ENCODE data around the gene PRDM16. TPM values are rescaled to one million over a fixed set of nuclear protein-coding genes. Genes with fewer than 3 reads are reported as not detected.

Gene PRDM16
- total RNA-seq, 1 donor from 2014 or later: 18.3 TPM

GRCh38 chr1:3233031-3233430 is 164.0 kb downstream of the PRDM16 start:
- H3K27me3 Mint-ChIP-seq (ENCODE audit: low read depth): peaks cover 7% of the 10 kb centered on the region
- no peak for TF ChIP-seq CTCF (IDR thresholded peaks at IDR 0.05)
- H3K9me3 Mint-ChIP-seq (ENCODE audit: low read depth): no peaks in the 10 kb centered on the region
- H3K4me3 Mint-ChIP-seq (ENCODE audit: unreplicated experiment): no peak overlapping the region
- H3K27ac Mint-ChIP-seq (ENCODE audit: unreplicated experiment): no peak overlapping the region
- H3K4me1 Mint-ChIP-seq (ENCODE audit: low read depth): no peaks in the 10 kb centered on the region
- H3K36me3 Mint-ChIP-seq (ENCODE audit: low read depth): peaks cover 4% of the 10 kb centered on the region
- DNase-seq (ENCODE audit: low spot score): no peak

DNA sequence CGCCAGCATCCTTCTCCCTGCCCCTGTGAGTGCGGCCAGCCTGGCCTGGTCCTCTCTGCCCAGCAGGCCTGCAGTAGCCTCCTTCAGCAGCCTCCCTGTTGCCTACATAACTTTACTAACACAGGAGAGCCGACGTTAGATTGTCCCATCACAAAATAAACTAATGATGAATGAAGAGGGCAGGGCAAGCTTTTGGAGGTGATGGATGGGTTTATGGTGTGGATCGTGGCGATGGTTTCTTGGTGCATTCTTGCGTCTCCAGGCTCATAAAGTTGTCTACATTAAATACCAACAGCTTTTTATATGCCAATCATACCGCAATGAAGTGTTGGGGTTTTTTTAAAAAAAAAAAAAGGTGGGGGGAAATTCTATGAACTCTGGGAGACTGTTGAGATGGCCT is 164.5 kb downstream of the PRDM16 start:
- Mint-ChIP-seq H3K36me3 (ENCODE audit: low read depth) (peaks cover 4% of the 10 kb centered on the region), H3K27me3 (ENCODE audit: low read depth) (peaks cover 6% of the 10 kb centered on the region), H3K27ac (ENCODE audit: unreplicated experiment) (no peak overlapping the region), H3K4me1 (ENCODE audit: low read depth) (no peaks in the 10 kb centered on the region), H3K4me3 (ENCODE audit: unreplicated experiment) (no peak overlapping the region), H3K9me3 (ENCODE audit: low read depth) (no peaks in the 10 kb centered on the region)
- TF ChIP-seq CTCF (IDR thresholded peaks at IDR 0.05): no peak
- DNase-seq (ENCODE audit: low spot score): no peak

DNA sequence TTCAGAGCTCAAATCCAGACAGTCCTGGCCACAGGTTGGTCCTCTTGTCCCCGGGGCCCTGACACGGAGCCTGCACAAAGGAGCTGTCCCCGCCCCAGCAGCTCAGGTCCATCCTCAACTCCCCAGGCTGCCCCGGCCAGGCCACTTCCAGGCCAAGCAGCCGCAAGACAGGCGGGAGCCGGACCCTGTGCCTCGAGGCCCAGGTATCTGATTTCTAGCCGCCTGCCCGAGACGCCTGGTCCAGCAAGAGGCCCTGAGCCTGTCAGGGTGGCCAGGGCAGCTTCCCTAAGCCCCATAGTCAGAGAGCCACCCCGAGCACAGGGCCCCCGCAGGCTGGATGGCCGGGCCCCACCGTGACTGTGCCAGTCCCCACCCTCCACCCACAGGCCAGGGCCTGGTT is 165.3 kb downstream of the PRDM16 start:
- no peaks in the 10 kb centered on the region for H3K9me3 Mint-ChIP-seq (ENCODE audit: low read depth)
- no peak overlapping the region for H3K4me3 Mint-ChIP-seq (ENCODE audit: unreplicated experiment)
- H3K27me3 Mint-ChIP-seq (ENCODE audit: low read depth): peaks cover 2% of the 10 kb centered on the region
- no peak for DNase-seq (ENCODE audit: low spot score)
- no peak overlapping the region for H3K27ac Mint-ChIP-seq (ENCODE audit: unreplicated experiment)
- no peaks in the 10 kb centered on the region for H3K4me1 Mint-ChIP-seq (ENCODE audit: low read depth)
- TF ChIP-seq CTCF (IDR thresholded peaks at IDR 0.05): no peak
- peaks cover 1% of the 10 kb centered on the region for H3K36me3 Mint-ChIP-seq (ENCODE audit: low read depth)

DNA sequence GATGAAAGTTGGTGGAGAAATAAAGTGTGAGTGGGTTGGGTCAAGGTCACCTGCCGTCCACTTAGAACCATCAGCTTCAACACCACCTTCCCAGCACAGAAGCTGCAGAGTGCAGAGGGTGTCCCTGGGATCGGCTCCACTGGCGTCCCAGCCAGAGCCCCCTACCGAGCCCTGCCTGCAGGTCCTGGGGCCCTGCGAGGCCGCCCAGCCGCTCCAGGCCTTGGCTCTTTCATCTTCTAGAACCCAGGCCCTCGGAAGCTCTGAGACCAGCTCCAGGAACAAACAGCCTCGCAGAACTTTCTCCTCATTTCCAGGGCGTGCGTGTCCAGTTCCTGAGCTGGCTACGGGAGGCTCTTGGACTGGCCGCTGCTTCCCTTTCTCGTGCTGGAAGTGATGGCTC is 166.0 kb downstream of the PRDM16 start:
- Mint-ChIP-seq H3K4me1 (ENCODE audit: low read depth) (no peaks in the 10 kb centered on the region), H3K27ac (ENCODE audit: unreplicated experiment) (no peak overlapping the region), H3K4me3 (ENCODE audit: unreplicated experiment) (no peak overlapping the region), H3K36me3 (ENCODE audit: low read depth) (peaks cover 1% of the 10 kb centered on the region), H3K9me3 (ENCODE audit: low read depth) (no peaks in the 10 kb centered on the region), H3K27me3 (ENCODE audit: low read depth) (no peaks in the 10 kb centered on the region)
- no peak for DNase-seq (ENCODE audit: low spot score)
- no peak for TF ChIP-seq CTCF (IDR thresholded peaks at IDR 0.05)

DNA sequence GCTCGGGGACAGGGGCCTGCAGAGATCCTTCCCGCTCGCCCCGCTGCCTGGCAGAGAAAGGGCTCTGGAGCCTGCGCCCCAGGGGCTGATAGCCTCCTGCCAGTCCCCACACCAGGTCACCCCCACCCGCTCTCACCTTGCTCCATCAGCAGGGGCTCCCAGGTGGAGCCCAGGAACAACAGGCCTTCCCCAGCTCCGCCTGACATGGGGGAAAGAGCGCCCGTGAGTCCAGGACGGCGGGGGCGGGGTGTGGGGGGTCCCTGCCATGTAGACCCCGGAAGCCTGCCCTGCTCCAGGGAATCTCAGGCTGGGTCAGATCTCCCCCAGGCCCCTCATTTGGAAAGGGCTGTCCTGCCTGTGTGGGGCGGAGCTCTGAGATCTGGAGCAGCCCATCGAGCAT is 166.5 kb downstream of the PRDM16 start:
- Mint-ChIP-seq H3K4me1 (ENCODE audit: low read depth) (no peaks in the 10 kb centered on the region), H3K27me3 (ENCODE audit: low read depth) (no peaks in the 10 kb centered on the region), H3K27ac (ENCODE audit: unreplicated experiment) (no peak overlapping the region), H3K4me3 (ENCODE audit: unreplicated experiment) (no peak overlapping the region), H3K9me3 (ENCODE audit: low read depth) (no peaks in the 10 kb centered on the region), H3K36me3 (ENCODE audit: low read depth) (peaks cover 1% of the 10 kb centered on the region)
- TF ChIP-seq CTCF (IDR thresholded peaks at IDR 0.05): no peak
- DNase-seq (ENCODE audit: low spot score): no peak
